ENCODE measurements around the gene ARMC2.

DNA sequence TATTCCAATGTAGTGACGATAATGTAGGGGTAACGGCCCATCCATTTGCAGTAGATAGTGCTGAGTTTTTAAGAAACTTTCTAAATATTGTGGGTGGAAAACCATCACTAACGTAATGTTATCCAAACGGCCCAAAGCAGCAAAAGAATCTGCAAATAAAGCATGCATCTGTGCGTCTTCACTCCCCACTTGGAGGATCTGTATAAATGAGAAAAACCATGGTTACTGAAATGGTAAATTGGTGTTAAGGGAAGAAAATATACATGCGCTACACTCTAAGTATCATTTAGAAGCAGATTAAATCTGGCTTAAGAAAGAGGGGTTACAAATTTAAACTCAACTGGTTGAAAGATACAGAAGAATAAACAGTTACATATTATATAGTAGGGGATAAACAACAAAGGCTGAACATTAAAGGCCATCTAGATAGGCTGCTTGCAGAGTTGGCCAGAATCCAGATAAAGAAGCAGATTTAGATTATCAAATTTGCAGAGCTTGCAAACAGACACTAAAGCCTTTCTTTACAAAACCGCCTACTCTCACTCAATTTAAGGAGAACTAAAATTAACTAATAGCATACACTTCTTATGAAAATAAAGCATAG lies 153.2 kb downstream of the ARMC2 start:
- TF ChIP-seq EZH2 (IDR thresholded peaks at IDR 0.05; ENCODE audit: low read depth, unreplicated experiment): no peak
- TF ChIP-seq, protein P1, sequence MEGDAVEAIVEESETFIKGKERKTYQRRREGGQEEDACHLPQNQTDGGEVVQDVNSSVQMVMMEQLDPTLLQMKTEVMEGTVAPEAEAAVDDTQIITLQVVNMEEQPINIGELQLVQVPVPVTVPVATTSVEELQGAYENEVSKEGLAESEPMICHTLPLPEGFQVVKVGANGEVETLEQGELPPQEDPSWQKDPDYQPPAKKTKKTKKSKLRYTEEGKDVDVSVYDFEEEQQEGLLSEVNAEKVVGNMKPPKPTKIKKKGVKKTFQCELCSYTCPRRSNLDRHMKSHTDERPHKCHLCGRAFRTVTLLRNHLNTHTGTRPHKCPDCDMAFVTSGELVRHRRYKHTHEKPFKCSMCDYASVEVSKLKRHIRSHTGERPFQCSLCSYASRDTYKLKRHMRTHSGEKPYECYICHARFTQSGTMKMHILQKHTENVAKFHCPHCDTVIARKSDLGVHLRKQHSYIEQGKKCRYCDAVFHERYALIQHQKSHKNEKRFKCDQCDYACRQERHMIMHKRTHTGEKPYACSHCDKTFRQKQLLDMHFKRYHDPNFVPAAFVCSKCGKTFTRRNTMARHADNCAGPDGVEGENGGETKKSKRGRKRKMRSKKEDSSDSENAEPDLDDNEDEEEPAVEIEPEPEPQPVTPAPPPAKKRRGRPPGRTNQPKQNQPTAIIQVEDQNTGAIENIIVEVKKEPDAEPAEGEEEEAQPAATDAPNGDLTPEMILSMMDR (conservative IDR thresholded peaks at IDR 0.05; ENCODE audit: low read depth in 2 of 2): no peak

Measured in GM23338 (cell line).